Hepatocyte (in vitro differentiated cells): ENCODE measurements around the gene RNF115. TPM values are rescaled to one million over a fixed set of nuclear protein-coding genes. Genes with fewer than 3 reads are reported as not detected.

Source experiments
- DNase-seq: peaks from one replicate; pipeline ENCODE4 v3.0.0-alpha.2; 2016; ENCODE audit warnings: low spot score
- H2AFZ ChIP-seq: fragments of 200-600 bp; sonication (generic); 2 replicates; pipeline ENCODE4 v1.6.0; 2016; ENCODE audit warnings: antibody characterized with exemption, mild to moderate bottlenecking
- H3K27ac ChIP-seq: fragments of 200-600 bp; sonication (generic); 2 replicates; pipeline ENCODE4 v1.5.1; 2016; ENCODE audit warnings: mild to moderate bottlenecking
- H3K27me3 ChIP-seq: fragments of 200-600 bp; sonication (generic); 2 replicates; pipeline ENCODE4 v1.6.1; 2016
- H3K36me3 ChIP-seq: fragments of 200-600 bp; sonication (generic); replicated peaks from 2 replicates; pipeline ENCODE4 v1.5.1; 2016; ENCODE audit warnings: low read depth; ENCODE audit not compliant: insufficient read depth
- H3K4me1 ChIP-seq: fragments of 200-600 bp; sonication (generic); 2 replicates; pipeline ENCODE4 v1.5.1; 2016; ENCODE audit warnings: mild to moderate bottlenecking, moderate library complexity; ENCODE audit not compliant: insufficient read depth
- H3K4me2 ChIP-seq: fragments of 200-600 bp; sonication (generic); 2 replicates; pipeline ENCODE4 v1.6.0; 2016
- H3K4me3 ChIP-seq: fragments of 200-600 bp; sonication (generic); 2 replicates; pipeline ENCODE4 v1.5.1; 2016; ENCODE audit warnings: mild to moderate bottlenecking
- H3K79me2 ChIP-seq: fragments of 200-600 bp; sonication (generic); 2 replicates; pipeline ENCODE4 v1.6.0; 2017; ENCODE audit warnings: mild to moderate bottlenecking
- H3K9me2 ChIP-seq: fragments of 200-600 bp; sonication (generic); replicated peaks from 2 replicates; pipeline ENCODE4 v1.6.0; 2017; ENCODE audit warnings: mild to moderate bottlenecking; ENCODE audit not compliant: insufficient read depth
- H3K9me3 ChIP-seq: fragments of 200-600 bp; sonication (generic); 2 replicates; pipeline ENCODE4 v1.5.1; 2016; ENCODE audit warnings: low read depth, mild to moderate bottlenecking
- H4K20me1 ChIP-seq: fragments of 200-600 bp; sonication (generic); 2 replicates; pipeline ENCODE4 v1.6.0; 2016; ENCODE audit warnings: mild to moderate bottlenecking; ENCODE audit not compliant: insufficient read depth, poor library complexity, severe bottlenecking
- EZH2 ChIP-seq: fragments of 200-600 bp; sonication (generic); IDR thresholded peaks from 2 replicates; pipeline ENCODE4 v1.6.1; 2016; ENCODE audit warnings: antibody characterized with exemption, mild to moderate bottlenecking, borderline replicate concordance
- EZH2phosphoT487 ChIP-seq: fragments of 200-600 bp; sonication (generic); IDR thresholded peaks from one replicate; pipeline ENCODE4 v1.6.1; 2018; ENCODE audit warnings: antibody characterized with exemption, mild to moderate bottlenecking, low read depth, moderate library complexity; ENCODE audit not compliant: unreplicated experiment, severe bottlenecking
- WGBS: methylation state at CpG from one replicate; pipeline ENCODE4 v1.1.6; 2016; ENCODE audit warnings: low lambda C conversion rate; ENCODE audit errors: missing lambda C conversion rate; 5-methylcytosine and 5-hydroxymethylcytosine counted together
- polyA plus RNA-seq: library from polyadenylated mRNA; unstranded; fragments of >200 nt; fragmentation: Nextera tagmentation; extraction: Ambion mirVana; gene quantifications from 2 replicates; pipeline ENCODE4 v1.2.1, GENCODE V29; 2016
- total RNA-seq: library from RNA; depleted of rRNA; stranded (reverse); fragments of >200 nt; gene quantifications from 2 replicates; pipeline ENCODE4 v1.2.3, GENCODE V29; 2014
- TF ChIP-seq, protein P1 (sequence below): fragments of 200-600 bp; sonication (generic); IDR thresholded peaks from 2 replicates; pipeline ENCODE4 v1.5.1; 2016; ENCODE audit warnings: antibody characterized with exemption, mild to moderate bottlenecking; ENCODE audit not compliant: poor library complexity

The RNF115 gene
- total and polyA plus RNA-seq, 2 experiments from 2014 or later = 8.6 to 13.7 TPM

DNA sequence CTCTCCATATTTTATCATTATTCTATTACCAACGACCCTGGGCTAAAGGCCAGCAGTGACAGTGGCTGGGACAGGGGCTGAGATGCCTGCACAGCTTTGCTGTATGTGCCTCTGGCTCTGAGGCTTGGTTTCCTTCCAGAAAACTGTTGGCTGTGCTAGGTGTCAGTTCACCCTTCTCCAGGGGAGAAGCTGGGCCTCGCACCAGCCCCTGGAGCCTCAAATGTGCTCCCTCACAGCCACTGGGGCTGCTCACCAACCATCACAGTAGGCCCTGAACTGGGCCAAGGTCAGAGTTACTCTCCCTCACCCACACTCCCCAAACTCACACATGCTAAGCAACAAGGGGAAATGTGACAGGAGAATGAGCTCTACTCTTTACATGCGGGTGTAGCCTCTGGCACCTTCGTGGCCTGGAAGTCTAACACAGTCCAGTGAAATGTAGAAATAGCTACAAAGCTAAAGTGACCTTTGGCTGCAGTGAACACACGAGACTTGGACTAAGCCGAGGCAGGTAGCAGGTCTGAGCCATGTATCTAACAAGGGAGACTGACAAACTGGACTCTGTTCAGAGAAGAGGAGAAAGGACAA is 109.3 kb downstream of the RNF115 start:
- 63% methylated on average over 6 of the region's 6 CpGs for WGBS
- H3K79me2 ChIP-seq = no peaks in the 10 kb centered on the region
- DNase-seq = peak; percentile 60
- H3K27ac ChIP-seq = peak overlapping the region; percentile 75
- no peaks in the 10 kb centered on the region for H3K9me3 ChIP-seq
- no peak overlapping the region for H3K4me3 ChIP-seq
- H2AFZ ChIP-seq = no peak overlapping the region
- peaks cover 22% of the 10 kb centered on the region for H3K4me1 ChIP-seq
- H3K4me2 ChIP-seq = no peak overlapping the region
- no peaks in the 10 kb centered on the region for H3K27me3 ChIP-seq
- no peaks in the 10 kb centered on the region for H3K9me2 ChIP-seq
- no peak for TF ChIP-seq EZH2phosphoT487
- TF ChIP-seq, protein P1, sequence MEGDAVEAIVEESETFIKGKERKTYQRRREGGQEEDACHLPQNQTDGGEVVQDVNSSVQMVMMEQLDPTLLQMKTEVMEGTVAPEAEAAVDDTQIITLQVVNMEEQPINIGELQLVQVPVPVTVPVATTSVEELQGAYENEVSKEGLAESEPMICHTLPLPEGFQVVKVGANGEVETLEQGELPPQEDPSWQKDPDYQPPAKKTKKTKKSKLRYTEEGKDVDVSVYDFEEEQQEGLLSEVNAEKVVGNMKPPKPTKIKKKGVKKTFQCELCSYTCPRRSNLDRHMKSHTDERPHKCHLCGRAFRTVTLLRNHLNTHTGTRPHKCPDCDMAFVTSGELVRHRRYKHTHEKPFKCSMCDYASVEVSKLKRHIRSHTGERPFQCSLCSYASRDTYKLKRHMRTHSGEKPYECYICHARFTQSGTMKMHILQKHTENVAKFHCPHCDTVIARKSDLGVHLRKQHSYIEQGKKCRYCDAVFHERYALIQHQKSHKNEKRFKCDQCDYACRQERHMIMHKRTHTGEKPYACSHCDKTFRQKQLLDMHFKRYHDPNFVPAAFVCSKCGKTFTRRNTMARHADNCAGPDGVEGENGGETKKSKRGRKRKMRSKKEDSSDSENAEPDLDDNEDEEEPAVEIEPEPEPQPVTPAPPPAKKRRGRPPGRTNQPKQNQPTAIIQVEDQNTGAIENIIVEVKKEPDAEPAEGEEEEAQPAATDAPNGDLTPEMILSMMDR = no peak
- no peak for TF ChIP-seq EZH2
- no peaks in the 10 kb centered on the region for H3K36me3 ChIP-seq
- H4K20me1 ChIP-seq = no peaks in the 10 kb centered on the region

DNA sequence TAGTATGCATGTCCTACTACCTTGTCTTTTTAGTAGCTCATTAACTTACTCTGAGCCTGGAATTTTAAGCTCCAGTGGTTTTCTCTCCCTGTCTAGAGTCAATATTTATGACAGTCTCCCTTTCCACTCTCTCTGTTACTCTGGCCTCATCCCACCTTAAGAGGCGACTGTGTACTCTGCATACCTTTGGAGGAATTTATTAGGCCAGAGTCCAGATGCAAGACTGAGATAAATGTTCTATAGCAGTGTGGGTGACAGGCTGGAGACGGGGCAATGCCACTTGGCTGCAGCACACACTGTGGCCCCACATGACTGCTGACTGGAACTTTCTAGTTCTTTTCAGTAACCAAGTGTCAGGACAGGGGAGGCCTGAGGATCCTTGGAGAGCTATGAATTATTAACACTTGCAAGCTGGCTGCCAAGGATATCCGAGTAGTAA is 112.7 kb downstream of the RNF115 start:
- H3K4me3 ChIP-seq = no peak overlapping the region
- no peaks in the 10 kb centered on the region for H4K20me1 ChIP-seq
- H3K79me2 ChIP-seq = no peaks in the 10 kb centered on the region
- no peaks in the 10 kb centered on the region for H3K27me3 ChIP-seq
- H3K4me1 ChIP-seq = peaks cover 30% of the 10 kb centered on the region
- H3K4me2 ChIP-seq = peak overlapping the region; percentile 25
- H3K9me2 ChIP-seq = no peaks in the 10 kb centered on the region
- peak; percentile 82 for DNase-seq
- 27% methylated on average over 3 of the region's 3 CpGs for WGBS
- peak overlapping the region; percentile 48 for H3K27ac ChIP-seq
- TF ChIP-seq, protein P1 = no peak
- TF ChIP-seq EZH2phosphoT487 (peak; percentile 77), EZH2 (no peak)
- H3K9me3 ChIP-seq = no peaks in the 10 kb centered on the region
- H3K36me3 ChIP-seq = no peaks in the 10 kb centered on the region
- H2AFZ ChIP-seq = no peak overlapping the region

DNA sequence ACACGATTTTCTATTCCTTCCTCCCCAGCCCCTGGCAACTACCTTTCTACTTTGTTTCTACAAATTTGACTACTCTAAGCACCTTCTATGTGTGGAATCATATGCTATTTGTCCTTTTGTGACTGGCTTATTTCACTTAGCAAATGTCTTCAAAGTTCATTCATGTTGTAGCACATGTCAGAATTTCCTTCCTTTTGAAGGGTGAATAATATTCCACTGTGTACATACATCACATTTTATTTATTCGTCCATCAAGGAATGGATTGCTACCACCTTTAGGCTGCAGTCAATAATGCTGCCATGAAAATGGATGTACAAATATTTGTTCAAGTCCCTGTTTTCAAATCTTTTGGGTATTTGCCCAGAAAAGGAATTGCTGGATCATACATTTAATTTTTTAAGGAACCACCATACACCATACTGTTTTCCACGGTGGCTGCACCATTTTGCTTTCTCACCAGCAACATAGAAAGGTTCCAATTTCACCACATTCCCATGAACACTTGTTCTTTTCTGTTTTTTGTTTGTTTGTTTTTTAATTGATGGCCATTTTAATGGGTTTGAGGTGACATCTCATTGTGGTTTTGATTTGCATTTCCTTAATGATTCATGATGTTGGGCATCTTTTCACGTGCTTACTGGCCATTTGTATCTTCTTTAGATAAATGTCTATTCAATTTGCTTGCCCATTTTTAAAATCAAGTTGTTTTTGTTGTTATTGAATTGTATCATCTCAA is 113.4 kb downstream of the RNF115 start:
- Histone ChIP-seq H3K9me3 (no peaks in the 10 kb centered on the region), H3K4me1 (peaks cover 36% of the 10 kb centered on the region), H2AFZ (no peak overlapping the region), H3K27ac (no peak overlapping the region), H3K4me2 (peak overlapping the region; percentile 25), H3K36me3 (no peaks in the 10 kb centered on the region), H3K9me2 (no peaks in the 10 kb centered on the region), H3K27me3 (no peaks in the 10 kb centered on the region), H3K4me3 (no peak overlapping the region), H4K20me1 (no peaks in the 10 kb centered on the region), H3K79me2 (peaks cover 4% of the 10 kb centered on the region)
- TF ChIP-seq EZH2phosphoT487 = no peak
- WGBS = 86% methylated on average over 4 of the region's 4 CpGs
- no peak for DNase-seq

DNA sequence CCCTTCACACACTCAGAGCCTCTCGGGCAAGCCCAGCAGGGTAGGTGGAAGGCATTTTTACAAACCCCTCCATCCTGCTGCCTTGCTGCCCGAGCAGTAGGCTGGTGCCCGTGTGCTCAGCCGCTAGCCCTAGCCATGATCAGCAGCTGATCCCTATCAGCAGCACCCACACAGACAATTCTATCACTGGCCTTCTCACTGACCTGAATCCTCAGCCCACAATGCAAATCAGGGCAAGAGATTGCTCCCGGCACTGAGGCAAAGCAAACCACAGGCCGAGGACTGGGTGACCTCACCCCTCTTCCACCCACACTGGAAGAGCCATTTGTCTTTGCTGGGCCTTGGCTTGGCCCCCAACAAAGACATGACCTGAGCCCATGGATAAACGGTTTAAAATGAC is 115.8 kb downstream of the RNF115 start:
- Histone ChIP-seq H3K79me2 (peaks cover 23% of the 10 kb centered on the region), H3K4me3 (no peak overlapping the region), H4K20me1 (no peaks in the 10 kb centered on the region), H3K9me2 (no peaks in the 10 kb centered on the region), H3K27ac (peak overlapping the region; percentile 91), H3K9me3 (no peaks in the 10 kb centered on the region), H2AFZ (no peak overlapping the region), H3K4me1 (peaks cover 32% of the 10 kb centered on the region), H3K27me3 (no peaks in the 10 kb centered on the region), H3K36me3 (no peaks in the 10 kb centered on the region), H3K4me2 (peak overlapping the region; percentile 71)
- WGBS = 39% methylated on average over 7 of the region's 7 CpGs
- no peak for DNase-seq
- TF ChIP-seq EZH2 = no peak
